Measurements from ENCODE around the gene SEC61G.

The SEC61G gene

GRCh38 chr7:54757711-54758110 lies 1.3 kb downstream of the SEC61G start:
- DNase-seq (ENCODE audit: low read depth): peak; percentile 10
- Histone ChIP-seq H3K9ac (ENCODE audit: low read length) (peak overlapping the region; percentile 100), H3K9me3 (ENCODE audit: control insufficient read depth, low read length) (no peaks in the 10 kb centered on the region), H3K36me3 (ENCODE audit: control insufficient read depth, insufficient read depth, low read length, severe bottlenecking) (peaks cover 33% of the 10 kb centered on the region), H3K4me1 (ENCODE audit: control insufficient read depth, insufficient read depth, low read length) (peaks cover 42% of the 10 kb centered on the region), H3K4me3 (ENCODE audit: low read length) (peak overlapping the region; percentile 95), H3K27me3 (replicated peaks; ENCODE audit: control insufficient read depth, insufficient read depth, low read length) (no peaks in the 10 kb centered on the region)

DNA sequence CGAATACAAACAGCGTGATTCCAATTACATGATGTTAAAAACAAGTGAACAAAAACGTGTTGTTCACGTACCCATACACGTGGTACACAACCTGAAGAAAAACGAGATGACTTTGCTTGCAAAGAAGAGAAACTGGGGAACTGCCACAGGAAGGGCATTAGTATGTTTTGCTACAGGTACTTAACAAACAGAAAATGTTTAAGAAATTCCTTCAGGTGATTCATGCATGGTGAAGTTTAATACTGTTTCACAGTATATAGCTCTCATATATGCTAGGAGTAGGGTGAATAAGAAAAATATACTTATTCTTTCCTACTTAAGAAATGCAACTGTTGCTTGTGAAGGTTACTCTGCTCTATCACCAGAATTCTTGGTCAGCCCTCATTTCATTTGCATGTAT lies 9.8 kb downstream of the SEC61G start:
- no peaks in the 10 kb centered on the region for H3K27me3 ChIP-seq (replicated peaks; ENCODE audit: control insufficient read depth, insufficient read depth, low read length)
- no peaks in the 10 kb centered on the region for H3K9me3 ChIP-seq (ENCODE audit: control insufficient read depth, low read length)
- peaks cover under 1% of the 10 kb centered on the region for H3K4me1 ChIP-seq (ENCODE audit: control insufficient read depth, insufficient read depth, low read length)
- no peak overlapping the region for H3K9ac ChIP-seq (ENCODE audit: low read length)
- H3K4me3 ChIP-seq (ENCODE audit: low read length): no peak overlapping the region
- H3K36me3 ChIP-seq (ENCODE audit: control insufficient read depth, insufficient read depth, low read length, severe bottlenecking): peaks cover 63% of the 10 kb centered on the region
- no peak for DNase-seq (ENCODE audit: low read depth)

- no peaks in the 10 kb centered on the region for H3K9me3 ChIP-seq (ENCODE audit: control insufficient read depth, low read length)
- H3K4me1 ChIP-seq (ENCODE audit: control insufficient read depth, insufficient read depth, low read length): no peaks in the 10 kb centered on the region
- peaks cover 44% of the 10 kb centered on the region for H3K36me3 ChIP-seq (ENCODE audit: control insufficient read depth, insufficient read depth, low read length, severe bottlenecking)
- H3K4me3 ChIP-seq (ENCODE audit: low read length): no peak overlapping the region
- H3K27me3 ChIP-seq (replicated peaks; ENCODE audit: control insufficient read depth, insufficient read depth, low read length): no peaks in the 10 kb centered on the region
- DNase-seq (ENCODE audit: low read depth): no peak
- no peak overlapping the region for H3K9ac ChIP-seq (ENCODE audit: low read length)
Measured at GRCh38 chr7:54747234-54747633, 11.8 kb downstream of the SEC61G start.

GRCh38 chr7:54743580-54743979 lies 15.4 kb downstream of the SEC61G start:
- H3K4me3 ChIP-seq (ENCODE audit: low read length): no peak overlapping the region
- peak; percentile 24 for DNase-seq (ENCODE audit: low read depth)
- H3K9ac ChIP-seq (ENCODE audit: low read length): no peak overlapping the region
- H3K9me3 ChIP-seq (ENCODE audit: control insufficient read depth, low read length): no peaks in the 10 kb centered on the region
- H3K4me1 ChIP-seq (ENCODE audit: control insufficient read depth, insufficient read depth, low read length): no peaks in the 10 kb centered on the region
- no peaks in the 10 kb centered on the region for H3K27me3 ChIP-seq (replicated peaks; ENCODE audit: control insufficient read depth, insufficient read depth, low read length)
- H3K36me3 ChIP-seq (ENCODE audit: control insufficient read depth, insufficient read depth, low read length, severe bottlenecking): peaks cover 8% of the 10 kb centered on the region

DNA sequence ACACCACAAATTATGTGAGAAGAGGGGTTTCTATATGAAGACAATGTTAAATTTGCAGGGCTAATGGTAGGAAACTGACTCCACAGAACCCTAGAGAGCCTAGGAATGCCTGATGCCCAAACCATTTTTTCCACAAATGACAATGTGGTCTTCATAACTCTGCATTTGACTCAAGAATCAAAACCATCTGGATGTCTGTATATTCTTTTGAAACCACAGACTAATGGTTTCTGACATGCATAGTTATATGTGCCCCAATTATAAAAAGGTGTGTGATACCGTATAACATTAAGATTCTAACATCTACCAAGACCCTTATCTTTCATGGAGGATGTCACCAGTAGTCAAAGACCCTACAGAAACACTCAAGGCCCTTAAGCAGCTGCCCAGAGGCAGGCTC lies 20.3 kb downstream of the SEC61G start:
- H3K36me3 ChIP-seq (ENCODE audit: control insufficient read depth, insufficient read depth, low read length, severe bottlenecking): no peaks in the 10 kb centered on the region
- no peaks in the 10 kb centered on the region for H3K9me3 ChIP-seq (ENCODE audit: control insufficient read depth, low read length)
- no peaks in the 10 kb centered on the region for H3K27me3 ChIP-seq (replicated peaks; ENCODE audit: control insufficient read depth, insufficient read depth, low read length)
- DNase-seq (ENCODE audit: low read depth): peak; percentile 70
- H3K4me3 ChIP-seq (ENCODE audit: low read length): no peak overlapping the region
- no peaks in the 10 kb centered on the region for H3K4me1 ChIP-seq (ENCODE audit: control insufficient read depth, insufficient read depth, low read length)
- H3K9ac ChIP-seq (ENCODE audit: low read length): no peak overlapping the region

DNA sequence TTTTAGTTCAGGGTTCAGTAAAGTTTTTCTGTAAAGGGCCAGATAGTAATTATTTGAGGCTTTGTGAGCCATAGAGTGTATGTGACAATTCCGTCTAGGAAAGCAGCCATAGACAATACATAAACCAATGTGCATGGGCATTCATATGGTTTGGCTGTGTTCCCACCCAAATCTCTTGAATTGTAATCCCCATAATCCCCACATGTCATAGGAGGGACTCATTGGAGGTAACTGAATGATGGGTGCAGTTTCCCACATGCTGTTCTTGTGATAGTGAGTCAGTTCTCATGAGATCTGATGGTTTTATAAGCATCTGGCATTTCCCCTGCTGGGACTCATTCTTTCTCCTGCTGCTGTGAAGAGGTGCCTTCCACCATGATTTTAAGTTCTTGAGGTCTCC lies 29.9 kb downstream of the SEC61G start:
- DNase-seq (ENCODE audit: low read depth): no peak
- Histone ChIP-seq H3K27me3 (replicated peaks; ENCODE audit: control insufficient read depth, insufficient read depth, low read length) (no peaks in the 10 kb centered on the region), H3K4me3 (ENCODE audit: low read length) (no peak overlapping the region), H3K9me3 (ENCODE audit: control insufficient read depth, low read length) (no peaks in the 10 kb centered on the region), H3K9ac (ENCODE audit: low read length) (no peak overlapping the region), H3K4me1 (ENCODE audit: control insufficient read depth, insufficient read depth, low read length) (no peaks in the 10 kb centered on the region), H3K36me3 (ENCODE audit: control insufficient read depth, insufficient read depth, low read length, severe bottlenecking) (no peaks in the 10 kb centered on the region)

- DNase-seq (ENCODE audit: low read depth): no peak
- H3K4me3 ChIP-seq (ENCODE audit: low read length): no peak overlapping the region
- no peak overlapping the region for H3K9ac ChIP-seq (ENCODE audit: low read length)
- no peaks in the 10 kb centered on the region for H3K36me3 ChIP-seq (ENCODE audit: control insufficient read depth, insufficient read depth, low read length, severe bottlenecking)
- no peaks in the 10 kb centered on the region for H3K4me1 ChIP-seq (ENCODE audit: control insufficient read depth, insufficient read depth, low read length)
- no peaks in the 10 kb centered on the region for H3K27me3 ChIP-seq (replicated peaks; ENCODE audit: control insufficient read depth, insufficient read depth, low read length)
- H3K9me3 ChIP-seq (ENCODE audit: control insufficient read depth, low read length): no peaks in the 10 kb centered on the region
Measured at GRCh38 chr7:54728411-54728810, 30.6 kb downstream of the SEC61G start.

- Histone ChIP-seq H3K9me3 (ENCODE audit: control insufficient read depth, low read length) (no peaks in the 10 kb centered on the region), H3K4me1 (ENCODE audit: control insufficient read depth, insufficient read depth, low read length) (no peaks in the 10 kb centered on the region), H3K27me3 (replicated peaks; ENCODE audit: control insufficient read depth, insufficient read depth, low read length) (peaks cover 2% of the 10 kb centered on the region), H3K36me3 (ENCODE audit: control insufficient read depth, insufficient read depth, low read length, severe bottlenecking) (no peaks in the 10 kb centered on the region), H3K4me3 (ENCODE audit: low read length) (no peak overlapping the region), H3K9ac (ENCODE audit: low read length) (no peak overlapping the region)
- DNase-seq (ENCODE audit: low read depth): no peak
Measured at GRCh38 chr7:54725255-54725654, 33.8 kb downstream of the SEC61G start.

- Histone ChIP-seq H3K4me1 (ENCODE audit: control insufficient read depth, insufficient read depth, low read length) (no peaks in the 10 kb centered on the region), H3K27me3 (replicated peaks; ENCODE audit: control insufficient read depth, insufficient read depth, low read length) (peaks cover 2% of the 10 kb centered on the region), H3K9me3 (ENCODE audit: control insufficient read depth, low read length) (no peaks in the 10 kb centered on the region), H3K9ac (ENCODE audit: low read length) (no peak overlapping the region), H3K36me3 (ENCODE audit: control insufficient read depth, insufficient read depth, low read length, severe bottlenecking) (no peaks in the 10 kb centered on the region), H3K4me3 (ENCODE audit: low read length) (no peak overlapping the region)
- DNase-seq (ENCODE audit: low read depth): no peak
Measured at GRCh38 chr7:54722502-54722901, 36.5 kb downstream of the SEC61G start.

DNA sequence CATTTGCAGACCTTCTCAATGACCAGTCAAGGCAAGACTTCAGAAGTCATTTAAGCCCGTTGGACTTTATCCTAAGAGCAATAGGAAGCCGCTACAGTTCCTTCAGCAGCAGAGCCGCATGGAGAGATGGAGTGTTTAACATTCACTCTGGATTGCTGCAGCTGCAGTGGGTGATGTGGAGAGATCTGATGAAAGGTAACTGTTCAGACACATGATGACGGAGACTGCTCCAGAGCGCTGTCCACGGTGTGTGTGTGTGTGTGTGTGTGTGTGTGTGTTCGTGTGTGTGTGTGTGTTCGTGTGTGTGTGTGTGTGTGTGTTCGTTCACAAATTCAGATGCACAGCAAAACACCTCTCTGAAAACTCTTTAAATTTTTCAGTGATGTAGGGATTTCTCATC lies 37.0 kb downstream of the SEC61G start:
- Histone ChIP-seq H3K9me3 (ENCODE audit: control insufficient read depth, low read length) (no peaks in the 10 kb centered on the region), H3K27me3 (replicated peaks; ENCODE audit: control insufficient read depth, insufficient read depth, low read length) (peaks cover 2% of the 10 kb centered on the region), H3K4me1 (ENCODE audit: control insufficient read depth, insufficient read depth, low read length) (no peaks in the 10 kb centered on the region), H3K9ac (ENCODE audit: low read length) (no peak overlapping the region), H3K36me3 (ENCODE audit: control insufficient read depth, insufficient read depth, low read length, severe bottlenecking) (no peaks in the 10 kb centered on the region), H3K4me3 (ENCODE audit: low read length) (no peak overlapping the region)
- DNase-seq (ENCODE audit: low read depth): no peak

DNA sequence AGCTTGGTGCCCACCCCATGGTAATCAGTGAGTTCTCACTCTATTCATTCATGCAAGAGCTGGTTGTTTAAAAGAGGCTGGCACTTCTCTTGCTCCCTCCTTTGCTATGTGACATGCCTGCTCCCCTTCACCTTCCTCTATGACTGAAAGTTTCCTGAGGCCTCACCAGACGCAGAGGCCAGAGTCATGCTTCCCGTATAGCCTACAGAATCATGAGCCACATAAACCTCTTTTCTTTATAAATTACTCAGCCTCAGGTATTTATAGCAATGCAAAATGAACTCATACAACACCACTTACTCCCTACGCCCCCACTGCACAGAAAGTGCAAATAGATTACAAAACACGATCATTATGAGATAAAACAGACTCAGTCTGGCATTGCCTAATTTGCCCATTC lies 39.0 kb downstream of the SEC61G start:
- no peak overlapping the region for H3K4me3 ChIP-seq (ENCODE audit: low read length)
- H3K9me3 ChIP-seq (ENCODE audit: control insufficient read depth, low read length): no peaks in the 10 kb centered on the region
- no peaks in the 10 kb centered on the region for H3K36me3 ChIP-seq (ENCODE audit: control insufficient read depth, insufficient read depth, low read length, severe bottlenecking)
- peaks cover 2% of the 10 kb centered on the region for H3K27me3 ChIP-seq (replicated peaks; ENCODE audit: control insufficient read depth, insufficient read depth, low read length)
- H3K4me1 ChIP-seq (ENCODE audit: control insufficient read depth, insufficient read depth, low read length): no peaks in the 10 kb centered on the region
- no peak overlapping the region for H3K9ac ChIP-seq (ENCODE audit: low read length)
- DNase-seq (ENCODE audit: low read depth): no peak

GRCh38 chr7:54719425-54719824 lies 39.6 kb downstream of the SEC61G start:
- no peak for DNase-seq (ENCODE audit: low read depth)
- Histone ChIP-seq H3K4me3 (ENCODE audit: low read length) (no peak overlapping the region), H3K9me3 (ENCODE audit: control insufficient read depth, low read length) (no peaks in the 10 kb centered on the region), H3K9ac (ENCODE audit: low read length) (no peak overlapping the region), H3K27me3 (replicated peaks; ENCODE audit: control insufficient read depth, insufficient read depth, low read length) (peaks cover 2% of the 10 kb centered on the region), H3K4me1 (ENCODE audit: control insufficient read depth, insufficient read depth, low read length) (no peaks in the 10 kb centered on the region), H3K36me3 (ENCODE audit: control insufficient read depth, insufficient read depth, low read length, severe bottlenecking) (no peaks in the 10 kb centered on the region)
